Activated CD8-positive, alpha-beta memory T cell treated with anti-CD3 and anti-CD28 coated beads for 24 hours (primary cell): ENCODE data around the gene MACROD2.
"Not testable (repeated sequence)": the region's sequence is repeated elsewhere in the genome, so short reads cannot be mapped to it uniquely, and the experiment has no call there.

Experiments used
- DNase-seq: peaks from one replicate; pipeline ENCODE4 v3.0.0-alpha.2; 2020

Gene MACROD2

GRCh38 chr20:14889496-14890255, 894.4 kb downstream of the MACROD2 start:
- no peak for DNase-seq

GRCh38 chr20:14890713-14891112, 895.4 kb downstream of the MACROD2 start:
- no peak for DNase-seq

- no peak for DNase-seq
Observed at GRCh38 chr20:14892782-14893181, 897.5 kb downstream of the MACROD2 start.

- DNase-seq, result no peak
Observed at GRCh38 chr20:14896569-14896968, 901.3 kb downstream of the MACROD2 start.

GRCh38 chr20:14897608-14898007, 902.3 kb downstream of the MACROD2 start:
- DNase-seq, result no peak

- no peak for DNase-seq
Observed at GRCh38 chr20:14902432-14903089, 907.2 kb downstream of the MACROD2 start.

- DNase-seq, result no peak
Observed at GRCh38 chr20:14906908-14907434, 911.7 kb downstream of the MACROD2 start.

- no peak for DNase-seq
Observed at GRCh38 chr20:14910126-14910525, 914.8 kb downstream of the MACROD2 start.

- no peak for DNase-seq
Observed at GRCh38 chr20:14913896-14914620, 918.7 kb downstream of the MACROD2 start.

- DNase-seq, result no peak
Observed at GRCh38 chr20:14914633-14915032, 919.3 kb downstream of the MACROD2 start.

- no peak for DNase-seq
Observed at GRCh38 chr20:14915356-14915755, 920.0 kb downstream of the MACROD2 start.

- DNase-seq, result no peak
Observed at GRCh38 chr20:14916360-14916920, 921.1 kb downstream of the MACROD2 start.

GRCh38 chr20:14918281-14918680, 923.0 kb downstream of the MACROD2 start:
- no peak for DNase-seq

GRCh38 chr20:14918976-14919375, 923.7 kb downstream of the MACROD2 start:
- DNase-seq, result no peak

GRCh38 chr20:14919501-14920081, 924.3 kb downstream of the MACROD2 start:
- no peak for DNase-seq

- DNase-seq, result no peak
Observed at GRCh38 chr20:14921513-14921912, 926.2 kb downstream of the MACROD2 start.

- no peak for DNase-seq
Observed at GRCh38 chr20:14922503-14923267, 927.4 kb downstream of the MACROD2 start.

GRCh38 chr20:14924433-14924832, 929.1 kb downstream of the MACROD2 start:
- DNase-seq, result no peak

- DNase-seq, result no peak
Observed at GRCh38 chr20:14925300-14925699, 930.0 kb downstream of the MACROD2 start.

- DNase-seq, result not testable (repeated sequence)
Observed at GRCh38 chr20:14926436-14926835, 931.1 kb downstream of the MACROD2 start.

- no peak for DNase-seq
Observed at GRCh38 chr20:14928083-14928482, 932.8 kb downstream of the MACROD2 start.

- no peak for DNase-seq
Observed at GRCh38 chr20:14929388-14929787, 934.1 kb downstream of the MACROD2 start.
